KOPT-K1 (cell line): ENCODE data around the gene CETP.
A peak's percentile ranks its signal among the peaks of the same experiment; 100 is the strongest.

Source experiments
- H3K27ac ChIP-seq: fragments of 200-600 bp; sonication (generic); 2 replicates; pipeline ENCODE4 v1.5.1; 2016; ENCODE audit warnings: antibody characterized with exemption, mild to moderate bottlenecking, low read depth, low read length; ENCODE audit not compliant: poor library complexity, severe bottlenecking
- H3K36me3 ChIP-seq: fragments of 200-600 bp; sonication (generic); 2 replicates; pipeline ENCODE4 v1.5.1; 2017; ENCODE audit warnings: antibody characterized with exemption, mild to moderate bottlenecking, low read length, moderate library complexity; ENCODE audit not compliant: insufficient read depth
- H3K9me3 ChIP-seq: fragments of 200-600 bp; sonication (generic); 2 replicates; pipeline ENCODE4 v1.5.1; 2017; ENCODE audit warnings: antibody characterized with exemption, low read length, mild to moderate bottlenecking; ENCODE audit not compliant: insufficient read depth, poor library complexity, severe bottlenecking

The CETP gene, protein sequence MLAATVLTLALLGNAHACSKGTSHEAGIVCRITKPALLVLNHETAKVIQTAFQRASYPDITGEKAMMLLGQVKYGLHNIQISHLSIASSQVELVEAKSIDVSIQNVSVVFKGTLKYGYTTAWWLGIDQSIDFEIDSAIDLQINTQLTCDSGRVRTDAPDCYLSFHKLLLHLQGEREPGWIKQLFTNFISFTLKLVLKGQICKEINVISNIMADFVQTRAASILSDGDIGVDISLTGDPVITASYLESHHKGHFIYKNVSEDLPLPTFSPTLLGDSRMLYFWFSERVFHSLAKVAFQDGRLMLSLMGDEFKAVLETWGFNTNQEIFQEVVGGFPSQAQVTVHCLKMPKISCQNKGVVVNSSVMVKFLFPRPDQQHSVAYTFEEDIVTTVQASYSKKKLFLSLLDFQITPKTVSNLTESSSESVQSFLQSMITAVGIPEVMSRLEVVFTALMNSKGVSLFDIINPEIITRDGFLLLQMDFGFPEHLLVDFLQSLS

DNA sequence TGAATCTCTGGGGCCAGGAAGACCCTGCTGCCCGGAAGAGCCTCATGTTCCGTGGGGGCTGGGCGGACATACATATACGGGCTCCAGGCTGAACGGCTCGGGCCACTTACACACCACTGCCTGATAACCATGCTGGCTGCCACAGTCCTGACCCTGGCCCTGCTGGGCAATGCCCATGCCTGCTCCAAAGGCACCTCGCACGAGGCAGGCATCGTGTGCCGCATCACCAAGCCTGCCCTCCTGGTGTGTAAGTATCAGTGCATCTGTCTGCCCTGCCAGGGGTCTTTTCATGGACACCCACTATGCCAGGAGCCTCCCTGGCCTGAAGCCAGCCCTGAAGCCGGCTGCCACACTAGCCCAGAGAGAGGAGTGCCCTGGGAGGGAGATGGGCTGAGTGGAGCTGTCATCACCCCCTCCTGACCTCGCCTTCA is at the start of gene CETP:
Gene CETP (plus strand): TSS at position 100 of the 431 bp plus-strand sequence. CDS start 30 bp downstream, at position 130.
- Histone ChIP-seq H3K9me3 (no peaks in the 10 kb centered on the region), H3K36me3 (no peaks in the 10 kb centered on the region), H3K27ac (no peak within 1 kb of the TSS)

DNA sequence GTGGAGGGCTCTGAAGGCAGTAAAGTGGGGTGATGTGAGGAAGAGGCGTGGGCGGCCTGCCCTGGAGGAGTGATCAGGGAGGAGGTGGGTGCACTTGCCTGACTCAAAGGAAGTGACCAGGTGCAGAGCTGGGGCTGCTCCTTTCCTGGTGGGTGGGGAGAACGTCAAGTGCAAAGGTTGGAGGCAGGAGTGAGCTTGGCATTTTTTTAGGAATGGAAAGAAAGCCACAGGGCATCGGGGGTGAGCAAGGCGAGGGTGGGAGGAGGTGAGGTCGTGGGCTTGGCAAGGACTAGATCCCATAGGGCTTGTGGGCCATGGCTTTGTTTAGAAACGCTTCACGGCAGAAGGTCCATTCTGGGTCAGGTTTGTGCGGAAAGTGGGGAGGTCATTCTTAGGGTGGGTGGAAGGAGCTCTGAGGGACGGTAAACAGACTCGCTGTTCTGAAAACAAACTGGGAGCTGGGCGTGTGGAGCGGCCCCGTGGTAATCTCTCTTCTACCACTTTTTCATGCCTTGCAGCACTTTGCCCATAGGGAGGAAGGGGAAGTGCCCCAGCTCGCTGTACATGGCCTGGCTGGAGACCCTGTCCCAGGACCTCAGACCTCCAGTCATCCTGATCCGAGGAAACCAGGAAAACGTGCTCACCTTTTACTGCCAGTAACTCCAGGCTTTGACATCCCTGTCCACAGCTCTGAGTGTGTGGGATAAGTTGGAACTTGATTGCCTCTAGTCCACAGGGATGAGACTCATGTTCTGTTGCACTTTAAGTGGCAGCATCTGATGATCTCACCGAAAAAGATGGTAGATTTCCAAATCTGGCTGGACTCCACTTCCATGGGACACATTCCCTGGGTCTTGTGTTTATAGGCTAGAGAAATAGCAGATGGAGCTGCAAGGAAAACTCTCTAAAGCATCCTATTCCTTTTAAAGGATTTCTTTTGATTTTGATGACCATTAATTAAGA is 48.7 kb upstream of the CETP start:
- Histone ChIP-seq H3K27ac (no peak overlapping the region), H3K9me3 (no peaks in the 10 kb centered on the region), H3K36me3 (no peaks in the 10 kb centered on the region)

DNA sequence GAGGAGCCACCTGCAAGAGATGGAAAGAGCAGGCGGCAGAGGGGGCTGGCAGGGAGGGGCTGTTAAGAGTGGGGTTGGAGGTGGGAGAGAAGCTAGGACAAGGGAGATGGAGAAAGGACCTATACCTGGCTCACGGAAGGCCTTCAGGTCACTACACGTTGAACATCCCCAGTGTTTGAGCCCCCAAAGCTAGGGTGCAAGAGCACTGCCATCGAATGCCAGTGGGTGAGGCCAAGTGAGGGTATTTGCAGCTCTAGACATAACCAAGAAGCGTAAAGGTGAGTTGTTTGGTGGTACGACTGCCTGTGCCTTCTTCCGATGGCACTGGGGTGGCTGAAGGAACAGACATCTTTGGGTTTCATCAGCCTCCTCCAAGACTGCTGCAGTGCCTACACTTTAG is 46.9 kb upstream of the CETP start:
- Histone ChIP-seq H3K36me3 (no peaks in the 10 kb centered on the region), H3K27ac (no peak overlapping the region), H3K9me3 (no peaks in the 10 kb centered on the region)

DNA sequence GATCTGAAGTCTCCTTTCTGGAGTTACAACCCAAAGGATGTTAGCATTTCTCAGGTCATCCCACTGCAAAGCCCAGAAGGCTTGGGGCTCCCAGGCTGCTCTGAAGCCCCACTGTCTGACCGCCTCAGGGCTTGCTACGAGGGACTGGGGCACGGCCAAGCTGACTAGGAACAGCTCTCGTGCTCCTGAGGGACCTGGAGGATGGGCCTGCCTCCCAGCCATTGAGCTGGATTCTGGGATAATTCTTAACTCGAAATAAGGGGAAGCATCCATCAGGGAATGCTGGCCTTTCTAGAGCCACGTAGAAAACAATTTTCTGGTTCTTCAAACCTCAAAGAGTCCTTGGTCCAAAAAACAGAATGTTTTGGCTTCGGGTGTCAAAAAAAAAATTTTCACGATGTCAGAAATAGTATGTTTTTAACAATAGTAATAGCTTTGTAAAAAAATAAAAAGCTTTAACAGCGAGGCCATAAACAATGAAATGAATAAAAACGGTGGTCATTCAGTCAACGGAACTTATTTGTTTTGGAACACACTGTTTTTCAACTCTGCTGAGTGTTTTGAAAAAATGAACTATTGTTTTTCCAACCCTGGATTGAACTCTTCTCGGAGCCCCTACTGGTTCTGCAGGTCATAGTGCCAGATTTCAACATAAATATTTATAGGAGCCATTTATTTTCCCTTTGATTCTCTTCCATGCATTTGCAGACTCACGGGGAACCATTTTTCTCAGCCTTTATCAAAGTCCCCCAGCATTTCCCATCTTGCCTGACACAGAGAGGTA is 46.2 kb upstream of the CETP start:
- H3K9me3 ChIP-seq, result no peaks in the 10 kb centered on the region
- H3K27ac ChIP-seq, result no peak overlapping the region
- no peaks in the 10 kb centered on the region for H3K36me3 ChIP-seq

DNA sequence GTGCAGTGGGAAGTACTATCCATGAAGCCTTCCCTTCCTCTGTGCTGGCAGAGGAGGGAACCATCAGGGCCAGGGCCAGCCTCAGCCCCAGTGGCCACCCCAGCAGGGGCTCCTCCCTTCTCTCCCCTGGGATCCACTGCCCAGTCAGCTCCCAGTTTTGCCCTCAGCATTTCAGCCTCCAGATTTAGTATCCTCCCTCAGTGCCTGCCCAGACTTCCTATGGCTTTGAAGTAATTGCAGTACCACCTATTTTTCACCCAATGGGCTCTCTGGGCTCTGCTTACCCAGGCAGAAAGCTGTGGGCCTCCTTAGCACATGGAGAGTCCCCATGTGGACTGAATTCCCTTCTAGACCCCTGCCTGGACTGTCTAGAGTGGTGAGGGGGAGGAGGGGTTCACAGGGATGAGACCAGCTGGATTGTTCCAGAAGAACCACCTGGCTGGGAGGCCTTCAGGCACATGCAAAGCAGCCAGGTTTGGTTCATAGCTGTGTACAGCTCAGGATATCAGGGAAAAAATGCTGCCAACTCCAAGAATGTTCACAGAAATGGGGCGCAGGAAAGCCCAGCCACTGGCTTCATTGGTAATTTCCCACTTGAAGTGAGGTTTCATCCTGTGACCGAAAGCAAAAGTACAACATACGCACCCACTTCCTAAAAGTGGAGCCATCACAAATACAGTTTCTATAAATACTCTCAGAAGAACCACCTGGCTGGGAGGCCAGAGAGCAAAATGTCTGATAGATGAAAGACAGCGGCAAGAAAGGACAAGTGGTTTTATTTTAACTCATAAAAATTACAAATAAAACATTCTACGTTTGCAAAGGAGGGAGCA is 45.0 kb upstream of the CETP start:
- no peaks in the 10 kb centered on the region for H3K9me3 ChIP-seq
- peak overlapping the region; percentile 72 for H3K27ac ChIP-seq
- H3K36me3 ChIP-seq, result no peaks in the 10 kb centered on the region

DNA sequence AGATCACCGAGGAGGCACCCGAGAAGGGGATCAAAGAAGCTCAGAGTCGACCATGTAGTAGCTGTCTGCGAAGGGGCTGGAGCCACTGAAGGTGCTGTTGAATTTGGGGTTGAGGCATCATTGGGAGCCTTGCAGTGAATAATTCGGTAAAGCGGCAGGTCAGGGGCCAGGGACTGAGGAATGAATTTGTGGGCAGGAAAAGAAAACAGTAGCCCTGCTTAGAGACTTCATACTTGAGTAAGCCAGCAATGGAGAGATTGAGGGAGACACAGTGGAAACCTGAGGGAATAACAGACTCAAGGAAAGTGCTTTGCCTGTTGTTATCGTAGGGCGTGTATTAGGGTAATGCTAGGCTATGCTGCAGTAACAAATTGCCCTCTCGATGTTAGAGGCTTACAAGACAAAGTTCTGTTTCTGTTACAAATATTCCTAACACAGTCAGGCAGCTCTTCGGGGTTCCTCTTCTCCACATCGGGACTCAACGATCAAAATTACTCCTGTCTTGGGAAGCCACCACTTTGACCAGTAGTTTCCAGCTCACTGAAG is 43.2 kb upstream of the CETP start:
- Histone ChIP-seq H3K9me3 (no peaks in the 10 kb centered on the region), H3K27ac (no peak overlapping the region), H3K36me3 (no peaks in the 10 kb centered on the region)

DNA sequence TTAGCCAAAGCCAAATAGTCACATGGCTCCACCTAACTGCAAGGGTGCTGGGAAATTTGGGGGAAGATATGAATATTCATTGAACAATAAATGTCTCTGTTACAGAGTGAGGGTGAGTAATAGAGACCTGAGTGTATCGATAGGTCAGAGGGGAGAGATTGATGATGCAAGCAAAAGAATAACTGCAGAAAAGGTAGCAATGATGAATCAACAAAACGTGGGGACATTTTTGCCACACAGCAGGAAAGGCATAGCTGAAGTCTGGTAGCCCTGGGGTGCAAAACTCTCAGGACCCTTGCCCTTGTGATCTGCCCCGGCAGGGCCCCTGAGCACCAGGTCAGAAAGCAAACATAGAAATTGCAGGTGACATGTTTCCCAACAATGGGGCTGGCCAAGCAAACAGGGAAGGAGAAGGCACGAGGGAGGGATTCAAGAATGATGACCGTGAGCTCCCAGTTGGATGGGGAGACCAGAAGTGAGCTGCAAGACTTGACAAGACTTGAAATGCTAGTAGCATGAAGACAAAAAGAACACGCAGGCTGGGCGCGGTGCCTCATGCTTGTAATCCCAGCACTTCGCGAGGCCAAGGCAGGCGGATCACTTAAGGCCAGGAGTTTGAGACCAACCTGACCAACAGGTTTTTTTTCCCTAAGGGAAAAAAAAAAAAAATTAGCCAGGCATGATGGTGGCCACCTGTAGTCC is 42.5 kb upstream of the CETP start:
- Histone ChIP-seq H3K27ac (no peak overlapping the region), H3K9me3 (no peaks in the 10 kb centered on the region), H3K36me3 (no peaks in the 10 kb centered on the region)

DNA sequence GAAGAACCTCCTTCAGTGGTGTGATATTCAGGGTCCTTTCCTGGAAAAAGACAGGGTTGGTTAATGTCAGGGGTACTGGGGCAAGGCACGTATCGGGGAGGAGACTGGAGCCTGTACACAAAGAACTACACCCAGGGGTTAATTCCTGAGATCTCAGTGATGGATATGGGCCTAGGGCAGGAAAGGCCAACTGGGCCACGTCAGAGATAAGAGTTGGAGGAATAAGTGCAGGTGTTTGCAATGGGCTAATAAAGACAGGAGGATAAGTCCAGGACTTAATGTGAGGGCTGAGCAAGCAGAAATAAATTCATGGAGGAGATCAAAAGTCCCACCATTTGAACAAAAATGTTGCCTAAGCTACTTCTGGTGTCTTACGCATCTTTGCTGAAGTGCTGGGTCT is 40.2 kb upstream of the CETP start:
- no peak overlapping the region for H3K27ac ChIP-seq
- H3K36me3 ChIP-seq, result no peaks in the 10 kb centered on the region
- H3K9me3 ChIP-seq, result no peaks in the 10 kb centered on the region

DNA sequence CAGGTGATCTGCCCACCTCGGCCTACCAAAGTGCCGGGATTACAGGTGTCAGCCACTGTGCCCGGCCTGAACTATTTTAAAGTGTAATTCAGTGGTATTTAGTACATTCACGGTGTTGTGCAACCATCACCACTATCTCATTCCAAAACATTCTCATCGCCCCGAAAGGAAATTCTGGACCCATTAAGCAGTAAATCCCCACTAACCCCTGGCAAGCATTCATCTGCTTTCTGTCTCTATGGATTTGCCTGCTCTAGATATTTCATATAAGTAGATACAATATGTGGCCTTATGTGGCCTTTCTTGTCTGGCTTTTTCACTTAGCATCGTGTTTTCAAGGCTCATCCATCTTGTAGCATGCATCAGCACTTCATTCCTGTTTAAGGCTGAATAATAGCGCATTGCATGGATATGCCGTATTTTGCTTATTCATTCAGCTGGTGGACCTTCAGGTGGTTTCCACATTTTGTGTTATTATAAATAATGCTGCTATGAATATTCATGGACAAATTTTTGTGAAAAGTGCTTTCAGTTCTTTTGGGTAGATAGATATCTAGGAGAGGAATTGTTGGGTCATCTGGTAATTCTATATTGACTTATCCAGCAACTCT is 38.2 kb upstream of the CETP start:
- H3K27ac ChIP-seq, result no peak overlapping the region
- no peaks in the 10 kb centered on the region for H3K36me3 ChIP-seq
- no peaks in the 10 kb centered on the region for H3K9me3 ChIP-seq

DNA sequence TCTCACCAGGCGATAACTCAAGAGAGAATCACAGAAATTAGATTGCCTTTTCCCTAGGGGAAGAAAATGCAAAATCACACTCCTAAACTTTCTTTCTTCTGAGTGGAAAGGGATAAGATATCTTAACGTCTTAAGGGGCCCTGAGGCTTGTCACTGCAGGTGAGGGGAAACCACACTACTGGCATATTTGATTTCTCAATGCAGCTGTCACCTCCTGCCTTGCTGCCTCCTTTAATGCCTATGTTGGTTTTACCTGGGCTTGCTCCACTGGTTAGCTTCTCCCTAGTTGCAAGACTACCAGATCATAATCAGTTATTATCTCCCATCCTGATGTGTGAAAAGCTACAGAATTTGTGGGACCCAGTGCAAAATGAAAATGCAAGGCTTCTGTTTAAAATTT is 34.3 kb upstream of the CETP start:
- Histone ChIP-seq H3K27ac (peak overlapping the region; percentile 56), H3K9me3 (no peaks in the 10 kb centered on the region), H3K36me3 (no peaks in the 10 kb centered on the region)

DNA sequence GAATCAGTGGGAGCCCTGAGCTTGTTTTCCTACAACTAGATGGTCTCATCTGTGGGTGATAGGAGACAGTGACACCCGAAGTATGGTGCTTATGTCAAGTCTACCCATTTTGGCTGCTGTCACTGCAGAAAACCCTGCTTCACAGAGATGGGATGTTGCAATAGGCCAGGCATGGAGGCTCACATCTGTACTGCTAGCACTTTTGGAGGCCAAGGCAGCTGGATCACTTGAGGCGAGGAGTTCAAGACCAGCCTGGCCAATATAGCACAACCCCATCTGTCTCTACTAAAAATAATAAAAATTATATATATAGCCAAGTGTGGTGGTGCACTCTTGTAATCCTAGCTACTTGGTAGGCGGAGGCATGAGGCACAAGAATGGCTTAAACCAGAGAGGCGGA is 32.1 kb upstream of the CETP start:
- Histone ChIP-seq H3K9me3 (no peaks in the 10 kb centered on the region), H3K36me3 (peaks cover 7% of the 10 kb centered on the region; the same call in 1 of the 2 replicates), H3K27ac (no peak overlapping the region)

DNA sequence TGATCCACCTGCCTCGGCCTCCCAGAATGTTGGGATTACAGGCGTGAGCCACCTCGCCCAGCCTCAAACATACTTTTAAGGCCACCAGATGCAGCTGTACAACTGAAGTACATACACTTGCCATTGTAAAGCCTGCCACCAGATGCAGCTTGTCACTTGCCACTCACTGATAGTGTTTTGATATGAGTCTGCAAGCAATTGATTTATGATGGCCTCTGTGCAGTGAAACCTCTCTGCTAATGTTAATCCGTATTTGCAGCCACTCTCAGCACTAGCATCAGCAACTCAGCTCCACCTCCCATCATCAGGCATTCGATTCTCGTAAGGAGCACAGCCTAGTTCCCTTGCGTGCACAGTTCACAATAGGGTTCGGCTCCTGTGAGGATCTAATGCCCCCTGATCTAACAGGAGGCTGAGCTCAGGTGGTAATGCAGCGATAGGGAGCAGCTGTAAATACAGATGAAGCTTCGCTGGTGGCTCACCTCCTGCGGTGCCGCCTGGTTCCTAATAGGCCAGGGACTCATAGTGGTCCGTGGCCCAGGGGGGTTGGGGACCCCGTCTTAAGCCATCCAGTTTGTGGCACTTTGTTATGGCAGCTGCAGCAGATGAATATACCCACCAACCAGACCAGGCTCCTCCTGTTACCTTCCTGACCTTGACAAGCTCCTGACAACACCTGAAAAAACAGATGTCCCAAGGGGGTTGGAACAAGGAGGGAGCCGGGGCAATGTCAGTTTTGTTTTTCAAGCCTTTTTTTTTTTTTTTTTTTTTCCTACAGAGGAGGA is 31.1 kb upstream of the CETP start:
- Histone ChIP-seq H3K36me3 (peaks cover 17% of the 10 kb centered on the region), H3K27ac (peak overlapping the region; percentile 91)

More for the DNA sequence above, 31.1 kb upstream of the CETP start:
- H3K9me3 ChIP-seq, result no peaks in the 10 kb centered on the region
